BLaER1 treated with 17β-estradiol and CSF1 and Interleukin-3, amounts not matched to agents 10 nM and 100 nM (cell line): ENCODE results near the gene IL20RA.

Experiments
- H3K27ac ChIP-seq, 11 experiments: shearing (Covaris generic); formaldehyde crosslinking; 2 replicates each; pipeline ENCODE4 v1.8.1; 2022
- H3K27me3 ChIP-seq, 11 experiments: shearing (Covaris generic); formaldehyde crosslinking; 2 replicates each; pipeline ENCODE4 v1.8.1; 2022
- H3K36me3 ChIP-seq, 11 experiments: shearing (Covaris generic); formaldehyde crosslinking; 2 replicates each; pipeline ENCODE4 v1.8.1; 2022
- H3K4me1 ChIP-seq, 10 experiments: shearing (Covaris generic); formaldehyde crosslinking; 2 replicates each; pipeline ENCODE4 v1.8.1; 2022
- H3K4me2 ChIP-seq, 11 experiments: shearing (Covaris generic); formaldehyde crosslinking; 2 replicates each; pipeline ENCODE4 v1.8.1; 2022
- H3K4me3 ChIP-seq, 10 experiments: shearing (Covaris generic); formaldehyde crosslinking; 2 replicates each; pipeline ENCODE4 v1.8.1; 2022
- H3K9ac ChIP-seq, 11 experiments: shearing (Covaris generic); formaldehyde crosslinking; 2 replicates each; pipeline ENCODE4 v1.8.1; 2022
- H3K9me3 ChIP-seq, 11 experiments: shearing (Covaris generic); formaldehyde crosslinking; replicated peaks in 1 of 11; 2 replicates each; pipeline ENCODE4 v1.8.1; 2022
- H4K20me1 ChIP-seq, 11 experiments: shearing (Covaris generic); formaldehyde crosslinking; 2 replicates each; pipeline ENCODE4 v1.8.1; 2022
- Cebpa-rat ChIP-seq, 11 experiments: shearing (Covaris generic); IDR thresholded peaks; 2 replicates each; pipeline ENCODE4 v1.8.1; 2022

IL20RA gene

GRCh38 chr6:137044366-137045221 lies at the start of gene IL20RA:
Gene IL20RA, minus strand, starts transcription at chr6:137044965. Its CDS starts 237 bp downstream, at chr6:137044728.
- H3K9ac ChIP-seq, result peak within 1 kb of the TSS; percentile 2 to 67 (median 56); a peak in 19 of 22 replicates
- H4K20me1 ChIP-seq, result peaks cover 0 to 13% (median 9%) of the 10 kb centered on the region in 11 experiments; a peak in 9 of 22 replicates
- H3K4me1 ChIP-seq, result peaks cover 0 to 11% (median 8%) of the 10 kb centered on the region in 10 experiments; a peak in 10 of 20 replicates
- no peak within 1 kb of the TSS for H3K27ac ChIP-seq
- peaks cover 0 to 13% (median 9%) of the 10 kb centered on the region in 11 experiments; a peak in 17 of 22 replicates for H3K9me3 ChIP-seq
- H3K4me3 ChIP-seq, result peak within 1 kb of the TSS; percentile 62 to 77 (median 66)
- TF ChIP-seq Cebpa-rat (IDR thresholded peaks at IDR 0.05), result no peak
- no peaks in the 10 kb centered on the region for H3K36me3 ChIP-seq
- H3K4me2 ChIP-seq, result peak within 1 kb of the TSS; percentile 78 to 99 (median 95)
- peaks cover 57 to 76% (median 70%) of the 10 kb centered on the region in 11 experiments for H3K27me3 ChIP-seq

- peak overlapping the region in 8 of 11 experiments; percentile 22 to 62 (median 44); a peak in 15 of 22 replicates for H3K27ac ChIP-seq
- peaks cover 24 to 59% (median 51%) of the 10 kb centered on the region in 10 experiments for H3K4me1 ChIP-seq
- H3K4me2 ChIP-seq, result peak overlapping the region in 10 of 11 experiments; percentile 17 to 73 (median 56); a peak in 17 of 22 replicates
Measured at GRCh38 chr6:137093183-137094069, 48.7 kb upstream of the IL20RA start.

GRCh38 chr6:137092018-137092417 lies 47.3 kb upstream of the IL20RA start:
- 0 out of 22 replicates have a peak, but pooled peaks of 3 of the 11 experiments have one; percentile 12 to 26 (median 20) for TF ChIP-seq Cebpa-rat (IDR thresholded peaks at IDR 0.05)
- Histone ChIP-seq H3K27ac (no peak overlapping the region), H3K27me3 (no peaks in the 10 kb centered on the region), H3K4me3 (no peak overlapping the region), H3K9me3 (no peaks in the 10 kb centered on the region), H3K36me3 (no peaks in the 10 kb centered on the region), H4K20me1 (no peaks in the 10 kb centered on the region; a peak in 1 of 22 replicates), H3K4me1 (peaks cover 24 to 54% (median 50%) of the 10 kb centered on the region in 10 experiments), H3K9ac (no peak overlapping the region), H3K4me2 (peak overlapping the region in 9 of 11 experiments; percentile 15 to 73 (median 57); a peak in 16 of 22 replicates)

More at GRCh38 chr6:137093183-137094069, 48.7 kb upstream of the IL20RA start:
- no peak for TF ChIP-seq Cebpa-rat (IDR thresholded peaks at IDR 0.05)
- H3K9ac ChIP-seq, result peak overlapping the region in 6 of 11 experiments; percentile 2 to 41 (median 10); a peak in 3 of 22 replicates
- no peak overlapping the region for H3K4me3 ChIP-seq
- no peaks in the 10 kb centered on the region for H3K9me3 ChIP-seq
- no peaks in the 10 kb centered on the region; a peak in 1 of 22 replicates for H4K20me1 ChIP-seq
- H3K36me3 ChIP-seq, result no peaks in the 10 kb centered on the region
- no peaks in the 10 kb centered on the region for H3K27me3 ChIP-seq

GRCh38 chr6:137089305-137089704 lies 44.5 kb upstream of the IL20RA start:
- no peaks in the 10 kb centered on the region for H3K27me3 ChIP-seq
- H4K20me1 ChIP-seq, result no peaks in the 10 kb centered on the region; a peak in 1 of 22 replicates
- no peaks in the 10 kb centered on the region for H3K9me3 ChIP-seq
- H3K4me3 ChIP-seq, result no peak overlapping the region
- H3K9ac ChIP-seq, result no peak overlapping the region
- peaks cover 8 to 27% (median 26%) of the 10 kb centered on the region in 10 experiments for H3K4me1 ChIP-seq
- H3K36me3 ChIP-seq, result no peaks in the 10 kb centered on the region
- H3K4me2 ChIP-seq, result no peak overlapping the region
- no peak for TF ChIP-seq Cebpa-rat (IDR thresholded peaks at IDR 0.05)
- H3K27ac ChIP-seq, result no peak overlapping the region

- H4K20me1 ChIP-seq, result no peaks in the 10 kb centered on the region; a peak in 1 of 22 replicates
- peaks cover 0 to 13% (median 12%) of the 10 kb centered on the region in 10 experiments; a peak in 16 of 20 replicates for H3K4me1 ChIP-seq
- no peaks in the 10 kb centered on the region for H3K9me3 ChIP-seq
- no peak overlapping the region for H3K4me2 ChIP-seq
- H3K27ac ChIP-seq, result no peak overlapping the region
- no peaks in the 10 kb centered on the region for H3K27me3 ChIP-seq
- no peak overlapping the region for H3K9ac ChIP-seq
- no peak for TF ChIP-seq Cebpa-rat (IDR thresholded peaks at IDR 0.05)
- H3K36me3 ChIP-seq, result no peaks in the 10 kb centered on the region
- H3K4me3 ChIP-seq, result no peak overlapping the region
Measured at GRCh38 chr6:137087902-137088301, 43.1 kb upstream of the IL20RA start.

GRCh38 chr6:137086031-137086430 lies 41.3 kb upstream of the IL20RA start:
- Histone ChIP-seq H3K36me3 (no peaks in the 10 kb centered on the region), H3K4me3 (no peak overlapping the region), H3K27me3 (no peaks in the 10 kb centered on the region), H3K9me3 (no peaks in the 10 kb centered on the region), H3K9ac (no peak overlapping the region), H3K4me2 (no peak overlapping the region), H3K27ac (no peak overlapping the region), H4K20me1 (no peaks in the 10 kb centered on the region; a peak in 1 of 22 replicates), H3K4me1 (no peaks in the 10 kb centered on the region)
- TF ChIP-seq Cebpa-rat (IDR thresholded peaks at IDR 0.05), result no peak

- Histone ChIP-seq H3K9me3 (no peaks in the 10 kb centered on the region), H3K4me3 (no peak overlapping the region), H3K4me2 (no peak overlapping the region), H4K20me1 (no peaks in the 10 kb centered on the region; a peak in 1 of 22 replicates), H3K36me3 (no peaks in the 10 kb centered on the region), H3K27ac (no peak overlapping the region), H3K9ac (no peak overlapping the region), H3K4me1 (no peaks in the 10 kb centered on the region), H3K27me3 (no peaks in the 10 kb centered on the region)
- no peak for TF ChIP-seq Cebpa-rat (IDR thresholded peaks at IDR 0.05)
Measured at GRCh38 chr6:137084865-137085617, 40.3 kb upstream of the IL20RA start.

- Histone ChIP-seq H3K4me1 (no peaks in the 10 kb centered on the region), H4K20me1 (no peaks in the 10 kb centered on the region), H3K4me2 (no peak overlapping the region), H3K4me3 (no peak overlapping the region), H3K36me3 (no peaks in the 10 kb centered on the region), H3K9me3 (no peaks in the 10 kb centered on the region), H3K9ac (no peak overlapping the region), H3K27ac (no peak overlapping the region), H3K27me3 (no peaks in the 10 kb centered on the region)
- TF ChIP-seq Cebpa-rat (IDR thresholded peaks at IDR 0.05), result no peak
Measured at GRCh38 chr6:137084090-137084489, 39.3 kb upstream of the IL20RA start.
